ENCODE data around the gene SAMD10. TPM values are rescaled to one million over a fixed set of nuclear protein-coding genes. Genes with fewer than 3 reads are reported as not detected.
A peak's percentile ranks its signal among the peaks of the same experiment; 100 is the strongest.

Gene SAMD10
- total and polyA plus RNA-seq, 2 of the 8 experiments (the other 6 are each of a cell fraction or from before 2014, with no cell fraction given), result 3.0 to 5.2 TPM

DNA sequence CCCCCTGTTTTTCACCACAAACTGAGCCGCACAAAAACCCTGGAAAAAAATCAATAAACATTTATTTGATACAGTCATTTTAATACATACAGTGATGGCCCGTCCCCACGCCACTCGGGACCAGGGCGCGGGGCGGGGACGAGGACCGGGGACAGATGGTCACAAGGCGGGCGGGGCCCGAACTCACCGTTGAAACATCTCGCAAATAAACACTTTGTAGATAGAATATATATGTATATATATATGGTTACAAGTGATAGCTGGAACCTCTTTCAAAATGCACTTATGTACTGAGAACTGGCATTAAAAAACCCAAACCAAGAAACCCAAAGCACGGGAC, 22.8 kb downstream of the SAMD10 start:
- H3K14ac ChIP-seq (ENCODE audit: insufficient read length), result no peak overlapping the region
- no peak overlapping the region for H2BK15ac ChIP-seq (ENCODE audit: low read length)
- no peak overlapping the region for H2AFZ ChIP-seq (ENCODE audit: low read length)
- no peak overlapping the region for H2BK12ac ChIP-seq (ENCODE audit: low read depth, low read length)
- H3K23me2 ChIP-seq (ENCODE audit: low read depth, low read length), result peaks cover 8% of the 10 kb centered on the region; the same call in 1 of the 2 replicates
- H3K4me2 ChIP-seq (ENCODE audit: insufficient read depth in 1 of 2, low read depth in 2 of 2, low read length in 2 of 2), result peak overlapping the region; percentile 61 to 88
- WGBS, 2 experiments (ENCODE audit: extremely low coverage in 1 of 2, insufficient coverage in 1 of 2, insufficient read length in 1 of 2, insufficient replicate concordance in 2 of 2, low coverage in 1 of 2, low lambda C conversion rate in 2 of 2, missing lambda C conversion rate in 1 of 2), result 1% methylated on average over 15 of the region's 15 CpGs; no CpG with 5 or more reads in 1 of the 2 experiments
- H3K4me3 ChIP-seq (ENCODE audit: extremely low read depth in 1 of 4, insufficient read depth in 2 of 4, low read depth in 3 of 4, low read length in 4 of 4), result peak overlapping the region; percentile 66 to 76 (median 72)
- H4K5ac ChIP-seq (ENCODE audit: insufficient read length, low read depth, low read length), result peak overlapping the region; percentile 29
- H3K36me3 ChIP-seq (ENCODE audit: control insufficient read depth in 2 of 4, insufficient read depth in 4 of 4, low read length in 3 of 4), result peaks cover under 1 to 12% (median 7%) of the 10 kb centered on the region in 4 experiments; a peak in 5 of 8 replicates
- H2BK120ac ChIP-seq (replicated peaks; ENCODE audit: low read depth, low read length), result no peak overlapping the region
- H3K27ac ChIP-seq (ENCODE audit: low read depth, low read length), result peak overlapping the region; percentile 49; the same call in 1 of the 2 replicates
- FAIRE-seq (no peak), DNase-seq (ENCODE audit: low read depth in 1 of 2, low spot score in 2 of 2) (no peak)
- no peak overlapping the region for H3K23ac ChIP-seq (ENCODE audit: insufficient read length)
- no peak overlapping the region for H3K18ac ChIP-seq (ENCODE audit: extremely low read depth, low read length)
- 0 out of 2 replicates have a peak overlapping the region, but pooled peaks have one; percentile 58 for H2BK5ac ChIP-seq (ENCODE audit: low read depth, low read length)
- ChIA-PET CTCF (ENCODE audit: partially characterized antibody) (interaction anchor here (0.7 to 2.0 kb wide), 4 partner anchors 18 to 84 kb away, joined by 3 to 12 read pairs (median 3); no protein-coding TSS in a partner anchor), POLR2A (ENCODE audit: partially characterized antibody) (interaction anchor here (0.6 to 4.0 kb wide), 14 partner anchors 11 to 436 kb away, joined by 3 to 68 read pairs (median 3); partner anchors contain the start of genes PRPF6 and TPD52L2)
- H2AK5ac ChIP-seq (ENCODE audit: low read depth, low read length), result no peak overlapping the region
- no peak overlapping the region for H3K56ac ChIP-seq (replicated peaks; ENCODE audit: insufficient read length, low read depth, low read length)
- no peak overlapping the region for H2BK20ac ChIP-seq (ENCODE audit: low read length)
- peaks cover 17 to 39% of the 10 kb centered on the region in 2 experiments; a peak in 3 of 4 replicates for H3K79me2 ChIP-seq (ENCODE audit: control insufficient read depth in 1 of 2, insufficient read depth in 2 of 2, low read length in 2 of 2)
- no peaks in the 10 kb centered on the region for H3K9me3 ChIP-seq (ENCODE audit: insufficient read depth in 2 of 2, low read depth in 1 of 2, low read length in 1 of 2)
- H3K4ac ChIP-seq (replicated peaks; ENCODE audit: insufficient read length, low read depth, low read length), result no peak overlapping the region
- H3K27me3 ChIP-seq (replicated peaks in 1 of 4; ENCODE audit: control insufficient read depth in 3 of 4, extremely low read depth in 1 of 4, insufficient read depth in 3 of 4, low read length in 3 of 4), result no peaks in the 10 kb centered on the region
- peaks cover 21% of the 10 kb centered on the region for H3K79me1 ChIP-seq (ENCODE audit: low read depth, low read length)
- H3K4me1 ChIP-seq (replicated peaks in 1 of 4; ENCODE audit: control insufficient read depth in 3 of 4, insufficient read depth in 4 of 4, low read length in 3 of 4), result peaks cover 0 to 19% (median 12%) of the 10 kb centered on the region in 4 experiments; a peak in 6 of 7 replicates
- H3K9ac ChIP-seq (replicated peaks in 1 of 4; ENCODE audit: extremely low read depth in 1 of 4, low read depth in 3 of 4, low read length in 3 of 4), result peak overlapping the region in 2 of 4 experiments; percentile 46 to 51; a peak in 3 of 7 replicates
- H4K91ac ChIP-seq (replicated peaks; ENCODE audit: insufficient read length, low read length), result no peak overlapping the region
- no peak overlapping the region for H4K8ac ChIP-seq (ENCODE audit: extremely low read depth, insufficient read depth, low read length)
- H4K20me1 ChIP-seq (replicated peaks in 1 of 2; ENCODE audit: control insufficient read depth in 1 of 2, insufficient read depth in 2 of 2, low read length in 2 of 2), result peaks cover 10 to 22% of the 10 kb centered on the region in 2 experiments
- TF ChIP-seq TCF12 (IDR thresholded peaks at IDR 0.05; ENCODE audit: low read depth, low read length) (no peak), SIN3A (conservative IDR thresholded peaks at IDR 0.05 in 1 of 2, IDR thresholded peaks at IDR 0.05 in 1 of 2; ENCODE audit: low read depth in 1 of 2, low read length in 2 of 2) (0 out of 4 replicates have a peak, but pooled peaks of 1 of the 2 experiments have one; percentile 15), KDM4A (IDR thresholded peaks at IDR 0.05; ENCODE audit: low read depth, low read length, severe bottlenecking) (no peak), SP1 (IDR thresholded peaks at IDR 0.05; ENCODE audit: low read depth, low read length) (no peak), RXRA (IDR thresholded peaks at IDR 0.05; ENCODE audit: insufficient read depth, low read depth, low read length) (no peak)
- TF ChIP-seq, protein P1, sequence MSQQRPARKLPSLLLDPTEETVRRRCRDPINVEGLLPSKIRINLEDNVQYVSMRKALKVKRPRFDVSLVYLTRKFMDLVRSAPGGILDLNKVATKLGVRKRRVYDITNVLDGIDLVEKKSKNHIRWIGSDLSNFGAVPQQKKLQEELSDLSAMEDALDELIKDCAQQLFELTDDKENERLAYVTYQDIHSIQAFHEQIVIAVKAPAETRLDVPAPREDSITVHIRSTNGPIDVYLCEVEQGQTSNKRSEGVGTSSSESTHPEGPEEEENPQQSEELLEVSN (IDR thresholded peaks at IDR 0.05), result no peak
- TF ChIP-seq, protein P2, sequence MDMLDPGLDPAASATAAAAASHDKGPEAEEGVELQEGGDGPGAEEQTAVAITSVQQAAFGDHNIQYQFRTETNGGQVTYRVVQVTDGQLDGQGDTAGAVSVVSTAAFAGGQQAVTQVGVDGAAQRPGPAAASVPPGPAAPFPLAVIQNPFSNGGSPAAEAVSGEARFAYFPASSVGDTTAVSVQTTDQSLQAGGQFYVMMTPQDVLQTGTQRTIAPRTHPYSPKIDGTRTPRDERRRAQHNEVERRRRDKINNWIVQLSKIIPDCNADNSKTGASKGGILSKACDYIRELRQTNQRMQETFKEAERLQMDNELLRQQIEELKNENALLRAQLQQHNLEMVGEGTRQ (IDR thresholded peaks at IDR 0.05; ENCODE audit: low read length), result no peak; the same call in 1 of the 2 replicates

Data from H1 (cell line).